CD4-positive, alpha-beta T cell (primary cell): Measurements from ENCODE around the gene HEPHL1. TPM values are rescaled to one million over a fixed set of nuclear protein-coding genes. Genes with fewer than 3 reads are reported as not detected.
"Not testable (repeated sequence)": the region's sequence is repeated elsewhere in the genome, so short reads cannot be mapped to it uniquely, and the experiment has no call there.

Experiments used
- ATAC-seq: fragments of 200-7000 bp; cut with Tn5 transposase; one replicate; pipeline ENCODE4 v1.10.0; 2022; ENCODE audit warnings: mild to moderate bottlenecking; ENCODE audit not compliant: poor library complexity
- CTCF ChIA-PET: fragments of 350-600 bp; sonication (Branson Sonifier 250); formaldehyde crosslinking; loops from one replicate; lab custom pipeline; 2021; ENCODE audit warnings: antibody characterized with exemption, inconsistent platforms; lab: Charles Lee
- POLR2A ChIA-PET: fragments of 350-600 bp; sonication (Branson Sonifier 250); formaldehyde crosslinking; loops from one replicate; lab custom pipeline; 2021; ENCODE audit warnings: antibody characterized with exemption, inconsistent platforms; lab: Charles Lee
- DNase-seq, 14 experiments: peaks; one replicate each; pipeline ENCODE4 v3.0.0-alpha.2; 2013 to 2020; ENCODE audit warnings: mixed read lengths in 2 of 14
- H3K27ac ChIP-seq, 2 donors: one replicate each; pipeline versions ENCODE4 v1.5.1 to v1.7.0; 2013; ENCODE audit warnings: low read length in 2 of 2, low read depth in 1 of 2, mild to moderate bottlenecking in 1 of 2
- H3K27me3 ChIP-seq, 2 experiments: 1 replicate in 1 of 2; 2 replicates in 1 of 2; pipeline versions ENCODE4 v1.6.1 to v1.7.0; 2013; ENCODE audit warnings: low read length in 2 of 2, control low read depth in 1 of 2, mild to moderate bottlenecking in 1 of 2, moderate library complexity in 1 of 2; ENCODE audit not compliant: insufficient read depth in 2 of 2, control insufficient read depth in 1 of 2
- H3K36me3 ChIP-seq: one replicate; pipeline ENCODE4 v1.6.1; 2013; ENCODE audit warnings: low read length, control low read depth; ENCODE audit not compliant: insufficient read depth
- H3K4me1 ChIP-seq: one replicate; pipeline ENCODE4 v1.6.1; 2013; ENCODE audit warnings: low read length, control low read depth; ENCODE audit not compliant: insufficient read depth
- H3K4me3 ChIP-seq: one replicate; pipeline ENCODE4 v1.5.1; 2013; ENCODE audit warnings: mild to moderate bottlenecking, low read length, moderate library complexity
- H3K9me3 ChIP-seq, 2 experiments: 1 replicate in 1 of 2; 2 replicates in 1 of 2; pipeline versions ENCODE4 v1.6.1 to v1.7.0; 2013; ENCODE audit warnings: low read length in 2 of 2, mild to moderate bottlenecking in 2 of 2, control low read depth in 1 of 2, moderate library complexity in 1 of 2; ENCODE audit not compliant: control insufficient read depth in 1 of 2, insufficient read depth in 1 of 2
- H3K27ac Mint-ChIP-seq: one replicate; pipeline ENCODE4 v1.8.0; 2020; ENCODE audit warnings: mixed read lengths
- H3K27me3 Mint-ChIP-seq: one replicate; pipeline ENCODE4 v1.8.0; 2021; ENCODE audit warnings: mixed read lengths
- H3K36me3 Mint-ChIP-seq: one replicate; pipeline ENCODE4 v1.8.0; 2021; ENCODE audit warnings: low read depth, mixed read lengths
- H3K4me1 Mint-ChIP-seq: one replicate; pipeline ENCODE4 v1.8.0; 2021; ENCODE audit warnings: low read depth, mixed read lengths
- H3K4me3 Mint-ChIP-seq: one replicate; pipeline ENCODE4 v1.8.0; 2020; ENCODE audit warnings: mild to moderate bottlenecking, mixed read lengths
- H3K9me3 Mint-ChIP-seq: one replicate; pipeline ENCODE4 v1.8.0; 2020; ENCODE audit warnings: mixed read lengths
- CTCF ChIP-seq: fragments of 200-600 bp; IDR thresholded peaks from one replicate; pipeline ENCODE4 v1.8.0; 2022; ENCODE audit warnings: antibody characterized with exemption, mild to moderate bottlenecking
- intact Hi-C, 2 experiments: fragments of 100-400 bp; cut with DNase I in 1 of 2; cut with micrococcal nuclease in 1 of 2; formaldehyde crosslinking; loops; one replicate each; pipeline versions ENCODE4 v1.15.1 to v1.9.0; 2023 to 2025; cut with DNase I, micrococcal nuclease
- total RNA-seq, 174 experiments: library from RNA in 2 of 174; stranded (reverse) in 2 of 174; gene quantifications; one replicate each; pipeline ENCODE4 v1.2.3 and lab custom pipeline; 2021 to 2026

Gene HEPHL1
- total RNA-seq, 2 experiments from 2014 or later, result not detected

GRCh38 chr11:93974759-93975158 lies 46.4 kb upstream of the HEPHL1 start:
- no peak for TF ChIP-seq CTCF
- Histone ChIP-seq H3K9me3 (peaks cover 4 to 5% of the 10 kb centered on the region in 2 experiments), H3K4me1 (no peaks in the 10 kb centered on the region), H3K36me3 (no peaks in the 10 kb centered on the region), H3K4me3 (no peak overlapping the region), H3K27me3 (no peaks in the 10 kb centered on the region), H3K27ac (no peak overlapping the region)
- ChIA-PET CTCF (no interaction called here), POLR2A (no interaction called here)
- H3K27me3 Mint-ChIP-seq, result peaks cover 35% of the 10 kb centered on the region
- H3K4me1 Mint-ChIP-seq, result no peaks in the 10 kb centered on the region
- ATAC-seq (no peak), DNase-seq (no peak)
- H3K27ac Mint-ChIP-seq, result no peak overlapping the region
- intact Hi-C loops, result no loop called here
- no peak overlapping the region for H3K4me3 Mint-ChIP-seq
- H3K36me3 Mint-ChIP-seq, result no peaks in the 10 kb centered on the region
- peaks cover 3% of the 10 kb centered on the region for H3K9me3 Mint-ChIP-seq

- H3K27ac ChIP-seq, POLR2A ChIA-PET, H3K36me3 ChIP-seq, intact Hi-C loops, ATAC-seq, H3K4me3 Mint-ChIP-seq, H3K4me3 ChIP-seq, H3K4me1 ChIP-seq, H3K4me1 Mint-ChIP-seq, H3K9me3 ChIP-seq, H3K36me3 Mint-ChIP-seq, H3K27ac Mint-ChIP-seq, H3K27me3 ChIP-seq, DNase-seq, H3K9me3 Mint-ChIP-seq, CTCF ChIA-PET: not testable (repeated sequence)
- peaks cover 22% of the 10 kb centered on the region for H3K27me3 Mint-ChIP-seq
Observed at GRCh38 chr11:93976577-93977254, 44.4 kb upstream of the HEPHL1 start.

- ChIA-PET POLR2A (no interaction called here), CTCF (no interaction called here)
- TF ChIP-seq CTCF, result no peak
- no peaks in the 10 kb centered on the region for H3K9me3 ChIP-seq
- no peak for ATAC-seq
- Mint-ChIP-seq H3K4me1 (no peaks in the 10 kb centered on the region), H3K9me3 (no peaks in the 10 kb centered on the region), H3K4me3 (no peak overlapping the region), H3K36me3 (no peaks in the 10 kb centered on the region), H3K27me3 (peaks cover 18% of the 10 kb centered on the region), H3K27ac (no peak overlapping the region)
- H3K27me3 ChIP-seq, result peaks cover 0 to 11% of the 10 kb centered on the region in 2 experiments
- H3K27ac ChIP-seq, result no peak overlapping the region
- H3K4me3 ChIP-seq, result no peak overlapping the region
- no peaks in the 10 kb centered on the region for H3K36me3 ChIP-seq
- no peaks in the 10 kb centered on the region for H3K4me1 ChIP-seq
- DNase-seq, result no peak
- intact Hi-C loops, result no loop called here
Observed at GRCh38 chr11:93983542-93984195, 37.5 kb upstream of the HEPHL1 start.
